Adrenal gland (tissue), 5 donors: Measurements from ENCODE around the gene PPP1R12A.

Experiments
- POLR2A ChIP-seq, 2 donors: fragments of 450-650 bp; IDR thresholded peaks; one replicate each; pipeline ENCODE4 v1.6.1; 2017; ENCODE audit warnings: antibody characterized with exemption in 2 of 2, mild to moderate bottlenecking in 2 of 2, moderate library complexity in 1 of 2
- TF ChIP-seq, protein P1 (sequence below), 6 experiments: fragments of 450-650 bp in 4 of 6; fragments of 200-600 bp in 2 of 6; sonication (generic) in 1 of 6; IDR thresholded peaks; 1 replicate in 5 of 6; 2 replicates in 1 of 6; pipeline versions ENCODE4 v1.5.1 to v1.8.0; 2016 to 2021; ENCODE audit warnings: antibody characterized with exemption in 6 of 6, mild to moderate bottlenecking in 2 of 6, moderate library complexity in 1 of 6
- donor health status: DM: no; HTN: no; CAD: no.

DNA sequence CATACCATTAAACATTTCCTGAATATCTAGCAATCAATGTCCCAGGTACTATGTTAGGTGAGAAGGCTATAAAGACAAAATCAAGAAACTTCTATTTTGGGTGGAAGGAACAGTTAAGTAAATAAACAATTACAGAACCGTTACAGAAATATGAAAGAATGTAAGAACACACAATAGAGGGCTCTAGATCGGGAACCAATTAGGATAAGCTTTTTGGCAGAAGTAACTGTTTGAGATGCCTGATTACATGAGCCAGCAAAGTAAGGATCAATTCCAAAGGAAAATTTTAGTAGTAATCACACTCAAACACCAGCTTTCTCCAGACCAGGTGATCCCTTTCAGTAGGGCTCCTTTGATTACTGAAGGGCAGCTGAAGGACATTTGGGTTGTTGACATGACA lies 33.9 kb downstream of the PPP1R12A start:
- TF ChIP-seq, protein P1, sequence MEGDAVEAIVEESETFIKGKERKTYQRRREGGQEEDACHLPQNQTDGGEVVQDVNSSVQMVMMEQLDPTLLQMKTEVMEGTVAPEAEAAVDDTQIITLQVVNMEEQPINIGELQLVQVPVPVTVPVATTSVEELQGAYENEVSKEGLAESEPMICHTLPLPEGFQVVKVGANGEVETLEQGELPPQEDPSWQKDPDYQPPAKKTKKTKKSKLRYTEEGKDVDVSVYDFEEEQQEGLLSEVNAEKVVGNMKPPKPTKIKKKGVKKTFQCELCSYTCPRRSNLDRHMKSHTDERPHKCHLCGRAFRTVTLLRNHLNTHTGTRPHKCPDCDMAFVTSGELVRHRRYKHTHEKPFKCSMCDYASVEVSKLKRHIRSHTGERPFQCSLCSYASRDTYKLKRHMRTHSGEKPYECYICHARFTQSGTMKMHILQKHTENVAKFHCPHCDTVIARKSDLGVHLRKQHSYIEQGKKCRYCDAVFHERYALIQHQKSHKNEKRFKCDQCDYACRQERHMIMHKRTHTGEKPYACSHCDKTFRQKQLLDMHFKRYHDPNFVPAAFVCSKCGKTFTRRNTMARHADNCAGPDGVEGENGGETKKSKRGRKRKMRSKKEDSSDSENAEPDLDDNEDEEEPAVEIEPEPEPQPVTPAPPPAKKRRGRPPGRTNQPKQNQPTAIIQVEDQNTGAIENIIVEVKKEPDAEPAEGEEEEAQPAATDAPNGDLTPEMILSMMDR (IDR thresholded peaks at IDR 0.05), result no peak
- TF ChIP-seq POLR2A (IDR thresholded peaks at IDR 0.05), result no peak
